PC-3 (cell line): ENCODE results near the gene MINDY4B.

Experiments used
- CTCF ChIP-seq: fragments of 300-600 bp; sonication (generic); conservative IDR thresholded peaks from 2 replicates; pipeline ENCODE4 v1.5.1; 2017; ENCODE audit warnings: antibody characterized with exemption, low read depth, mild to moderate bottlenecking, low read length
- EZH2 ChIP-seq: fragments of 300-600 bp; sonication (generic); IDR thresholded peaks from one replicate; pipeline ENCODE4 v1.6.1; 2017; ENCODE audit warnings: antibody characterized with exemption, mild to moderate bottlenecking, low read length; ENCODE audit not compliant: unreplicated experiment

GRCh38 chr3:150933473-150933995, 28.3 kb upstream of the MINDY4B start:
- no peak for TF ChIP-seq CTCF
- no peak for TF ChIP-seq EZH2
